GM12878 (cell line): ENCODE results near the gene NSMCE1.

Source experiments
- ASH2L ChIP-seq: fragments of 300-600, 200-600 bp; sonication (generic); IDR thresholded peaks from 2 replicates; pipeline ENCODE4 v1.6.1; 2017; ENCODE audit warnings: low read depth, mild to moderate bottlenecking, borderline replicate concordance
- CHD1 ChIP-seq: IDR thresholded peaks from 2 replicates; pipeline ENCODE4 v1.6.1; 2012; ENCODE audit warnings: low read depth, low read length, improper control_type of control experiment
- EZH2 ChIP-seq: IDR thresholded peaks from 2 replicates; pipeline ENCODE4 v1.6.1; 2012; ENCODE audit warnings: low read depth, mild to moderate bottlenecking, control low read depth, inconsistent platforms, low read length, borderline replicate concordance; ENCODE audit not compliant: control insufficient read depth
- MYB ChIP-seq: fragments of 150-350 bp; IDR thresholded peaks from 2 replicates; pipeline ENCODE4 v1.6.1; 2014; ENCODE audit warnings: mild to moderate bottlenecking, low read depth, low read length, borderline replicate concordance
- NR2C2 ChIP-seq: IDR thresholded peaks from 2 replicates; pipeline ENCODE4 v1.6.1; 2011; ENCODE audit warnings: borderline replicate concordance, low read depth; ENCODE audit not compliant: control insufficient read depth, insufficient read length
- POLR2A ChIP-seq: IDR thresholded peaks from 2 replicates; pipeline ENCODE4 v1.6.1; 2011; ENCODE audit warnings: low read depth, mild to moderate bottlenecking, low read length
- POLR2AphosphoS5 ChIP-seq: IDR thresholded peaks from 2 replicates; pipeline ENCODE4 v1.6.1; 2011; ENCODE audit warnings: mild to moderate bottlenecking, low read length, inconsistent platforms
- ZNF384 ChIP-seq: IDR thresholded peaks from 2 replicates; pipeline ENCODE4 v1.6.1; 2012; ENCODE audit warnings: low read depth, mild to moderate bottlenecking, low read length, improper control_type of control experiment, borderline replicate concordance
- TF ChIP-seq, protein P1 (sequence below), 3 experiments: IDR thresholded peaks in 2 of 3; conservative IDR thresholded peaks in 1 of 3; 2 replicates each; pipeline ENCODE4 v1.5.1; 2011; ENCODE audit warnings: low read depth in 3 of 3, low read length in 3 of 3, mild to moderate bottlenecking in 3 of 3, control low read depth in 2 of 3, moderate library complexity in 2 of 3, inconsistent platforms in 1 of 3, mixed read lengths in 1 of 3; ENCODE audit not compliant: control insufficient read depth in 2 of 3, insufficient read depth in 1 of 3; ENCODE audit errors: extremely low read depth in 1 of 3
- TF ChIP-seq, protein P2 (sequence below): IDR thresholded peaks from 2 replicates; pipeline ENCODE4 v1.6.1; 2012; ENCODE audit warnings: improper control_type of control experiment, low read depth, low read length; ENCODE audit not compliant: insufficient replicate concordance

DNA sequence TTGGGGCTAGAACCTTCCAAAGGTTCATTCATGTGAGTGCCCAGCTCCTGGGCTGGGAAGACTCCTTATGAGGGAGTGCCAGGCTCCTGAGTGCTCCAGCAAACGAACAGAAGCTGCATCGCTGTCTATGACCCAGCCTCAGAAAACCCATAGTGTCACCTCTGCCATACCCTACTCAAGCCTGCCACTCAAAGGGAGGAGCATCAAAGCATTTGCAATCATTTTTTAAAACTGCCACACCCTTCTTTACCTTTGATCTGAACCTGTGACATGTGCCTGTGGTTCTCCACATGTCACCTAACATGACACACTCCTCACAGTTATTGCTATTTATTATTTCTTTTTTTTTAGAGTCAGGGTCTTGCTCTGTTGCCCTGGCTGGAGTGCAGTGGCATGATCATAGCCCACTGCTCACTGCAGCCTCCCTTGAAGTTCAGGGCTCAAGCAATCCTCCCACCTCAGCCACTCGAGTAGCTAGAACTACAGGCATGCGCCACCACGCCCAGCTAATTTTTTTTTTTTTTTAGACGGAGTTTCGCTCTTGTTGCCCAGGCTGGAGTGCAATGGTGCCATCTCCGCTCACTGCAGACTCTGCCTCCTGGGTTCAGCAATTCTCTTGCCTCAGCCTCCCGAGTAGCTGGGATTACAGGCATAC is 72.5 kb downstream of the NSMCE1 start:
- TF ChIP-seq ASH2L: no peak
- TF ChIP-seq CHD1: no peak
- TF ChIP-seq, protein P1, sequence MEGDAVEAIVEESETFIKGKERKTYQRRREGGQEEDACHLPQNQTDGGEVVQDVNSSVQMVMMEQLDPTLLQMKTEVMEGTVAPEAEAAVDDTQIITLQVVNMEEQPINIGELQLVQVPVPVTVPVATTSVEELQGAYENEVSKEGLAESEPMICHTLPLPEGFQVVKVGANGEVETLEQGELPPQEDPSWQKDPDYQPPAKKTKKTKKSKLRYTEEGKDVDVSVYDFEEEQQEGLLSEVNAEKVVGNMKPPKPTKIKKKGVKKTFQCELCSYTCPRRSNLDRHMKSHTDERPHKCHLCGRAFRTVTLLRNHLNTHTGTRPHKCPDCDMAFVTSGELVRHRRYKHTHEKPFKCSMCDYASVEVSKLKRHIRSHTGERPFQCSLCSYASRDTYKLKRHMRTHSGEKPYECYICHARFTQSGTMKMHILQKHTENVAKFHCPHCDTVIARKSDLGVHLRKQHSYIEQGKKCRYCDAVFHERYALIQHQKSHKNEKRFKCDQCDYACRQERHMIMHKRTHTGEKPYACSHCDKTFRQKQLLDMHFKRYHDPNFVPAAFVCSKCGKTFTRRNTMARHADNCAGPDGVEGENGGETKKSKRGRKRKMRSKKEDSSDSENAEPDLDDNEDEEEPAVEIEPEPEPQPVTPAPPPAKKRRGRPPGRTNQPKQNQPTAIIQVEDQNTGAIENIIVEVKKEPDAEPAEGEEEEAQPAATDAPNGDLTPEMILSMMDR (IDR thresholded peaks at IDR 0.05 in 2 of 3, conservative IDR thresholded peaks at IDR 0.05 in 1 of 3; ENCODE audit: control insufficient read depth in 2 of 3, extremely low read depth in 1 of 3, insufficient read depth in 1 of 3, low read depth in 3 of 3, low read length in 3 of 3): no peak
- TF ChIP-seq EZH2: no peak
- TF ChIP-seq POLR2AphosphoS5: no peak
- TF ChIP-seq NR2C2: no peak
- no peak for TF ChIP-seq POLR2A
- TF ChIP-seq, protein P2, sequence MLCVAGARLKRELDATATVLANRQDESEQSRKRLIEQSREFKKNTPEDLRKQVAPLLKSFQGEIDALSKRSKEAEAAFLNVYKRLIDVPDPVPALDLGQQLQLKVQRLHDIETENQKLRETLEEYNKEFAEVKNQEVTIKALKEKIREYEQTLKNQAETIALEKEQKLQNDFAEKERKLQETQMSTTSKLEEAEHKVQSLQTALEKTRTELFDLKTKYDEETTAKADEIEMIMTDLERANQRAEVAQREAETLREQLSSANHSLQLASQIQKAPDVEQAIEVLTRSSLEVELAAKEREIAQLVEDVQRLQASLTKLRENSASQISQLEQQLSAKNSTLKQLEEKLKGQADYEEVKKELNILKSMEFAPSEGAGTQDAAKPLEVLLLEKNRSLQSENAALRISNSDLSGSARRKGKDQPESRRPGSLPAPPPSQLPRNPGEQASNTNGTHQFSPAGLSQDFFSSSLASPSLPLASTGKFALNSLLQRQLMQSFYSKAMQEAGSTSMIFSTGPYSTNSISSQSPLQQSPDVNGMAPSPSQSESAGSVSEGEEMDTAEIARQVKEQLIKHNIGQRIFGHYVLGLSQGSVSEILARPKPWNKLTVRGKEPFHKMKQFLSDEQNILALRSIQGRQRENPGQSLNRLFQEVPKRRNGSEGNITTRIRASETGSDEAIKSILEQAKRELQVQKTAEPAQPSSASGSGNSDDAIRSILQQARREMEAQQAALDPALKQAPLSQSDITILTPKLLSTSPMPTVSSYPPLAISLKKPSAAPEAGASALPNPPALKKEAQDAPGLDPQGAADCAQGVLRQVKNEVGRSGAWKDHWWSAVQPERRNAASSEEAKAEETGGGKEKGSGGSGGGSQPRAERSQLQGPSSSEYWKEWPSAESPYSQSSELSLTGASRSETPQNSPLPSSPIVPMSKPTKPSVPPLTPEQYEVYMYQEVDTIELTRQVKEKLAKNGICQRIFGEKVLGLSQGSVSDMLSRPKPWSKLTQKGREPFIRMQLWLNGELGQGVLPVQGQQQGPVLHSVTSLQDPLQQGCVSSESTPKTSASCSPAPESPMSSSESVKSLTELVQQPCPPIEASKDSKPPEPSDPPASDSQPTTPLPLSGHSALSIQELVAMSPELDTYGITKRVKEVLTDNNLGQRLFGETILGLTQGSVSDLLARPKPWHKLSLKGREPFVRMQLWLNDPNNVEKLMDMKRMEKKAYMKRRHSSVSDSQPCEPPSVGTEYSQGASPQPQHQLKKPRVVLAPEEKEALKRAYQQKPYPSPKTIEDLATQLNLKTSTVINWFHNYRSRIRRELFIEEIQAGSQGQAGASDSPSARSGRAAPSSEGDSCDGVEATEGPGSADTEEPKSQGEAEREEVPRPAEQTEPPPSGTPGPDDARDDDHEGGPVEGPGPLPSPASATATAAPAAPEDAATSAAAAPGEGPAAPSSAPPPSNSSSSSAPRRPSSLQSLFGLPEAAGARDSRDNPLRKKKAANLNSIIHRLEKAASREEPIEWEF: no peak
- no peak for TF ChIP-seq ZNF384
- no peak for TF ChIP-seq MYB
